Panc1 (cell line): ENCODE measurements around the gene FUT1. TPM values are rescaled to one million over a fixed set of nuclear protein-coding genes. Genes with fewer than 3 reads are reported as not detected.

Source experiments
- ATAC-seq: fragments of 200-7000 bp; cut with Tn5 transposase; 2 replicates; pipeline ENCODE4 v1.9.1; 2020; ENCODE audit warnings: mild to moderate bottlenecking, moderate library complexity
- BruUV-seq: library from RNA; stranded (reverse); fragments of 400-500 nt; replicated peaks from 2 replicates; lab custom pipeline; 2021; lab: Mats Ljungman, UMichigan
- CTCF ChIA-PET: fragments of 300-600 bp; sonication (Branson Sonifier 250); formaldehyde crosslinking; loops from one replicate; lab custom pipeline; 2022; ENCODE audit warnings: antibody characterized with exemption; lab: Charles Lee
- POLR2A ChIA-PET: fragments of 300-600 bp; sonication (Branson Sonifier 250); formaldehyde crosslinking; loops from one replicate; lab custom pipeline; 2022; ENCODE audit warnings: antibody characterized with exemption; lab: Charles Lee
- DNase-seq: peaks from one replicate; pipeline ENCODE4 v3.0.0-alpha.2; 2010; ENCODE audit warnings: low read depth, low spot score
- H3K27ac ChIP-seq: 2 replicates; pipeline ENCODE4 v1.5.1; 2011; ENCODE audit warnings: mild to moderate bottlenecking, low read length, inconsistent platforms
- H3K27me3 ChIP-seq: fragments of 200-500 bp; sonication (Bioruptor generic); 2 replicates; pipeline ENCODE4 v1.6.0; 2014; ENCODE audit warnings: low read length, inconsistent platforms; ENCODE audit not compliant: control insufficient read depth, insufficient read depth
- H3K36me3 ChIP-seq: fragments of 200-500 bp; sonication (Bioruptor generic); 2 replicates; pipeline ENCODE4 v1.5.1; 2014; ENCODE audit warnings: inconsistent platforms, mild to moderate bottlenecking, low read length, moderate library complexity; ENCODE audit not compliant: control insufficient read depth, insufficient read depth
- H3K4me1 ChIP-seq: 2 replicates; pipeline ENCODE4 v1.5.1; 2011; ENCODE audit warnings: inconsistent platforms, mild to moderate bottlenecking, low read length, moderate library complexity; ENCODE audit not compliant: control insufficient read depth, insufficient read depth
- H3K4me3 ChIP-seq, 2 experiments: 2 replicates each; pipeline ENCODE4 v1.5.1; 2011 to 2012; ENCODE audit warnings: low read depth in 2 of 2, low read length in 2 of 2, mild to moderate bottlenecking in 2 of 2, inconsistent platforms in 1 of 2, moderate library complexity in 1 of 2
- H3K9me3 ChIP-seq: fragments of 200-500 bp; sonication (Bioruptor generic); 2 replicates; pipeline ENCODE4 v1.5.1; 2014; ENCODE audit warnings: low read depth, mild to moderate bottlenecking, inconsistent platforms, low read length, moderate library complexity; ENCODE audit not compliant: control insufficient read depth, insufficient read depth
- CTCF ChIP-seq: fragments of 450-650 bp; IDR thresholded peaks from 2 replicates; pipeline ENCODE4 v1.5.1; 2017; ENCODE audit warnings: mild to moderate bottlenecking
- POLR2AphosphoS5 ChIP-seq: IDR thresholded peaks from 2 replicates; pipeline ENCODE4 v1.6.1; 2012; ENCODE audit warnings: mild to moderate bottlenecking, low read depth, low read length, moderate library complexity
- REST ChIP-seq, 2 experiments: IDR thresholded peaks; 2 replicates each; pipeline ENCODE4 v1.6.1; 2011 to 2012; ENCODE audit warnings: low read depth in 2 of 2, control low read depth in 1 of 2, low read length in 1 of 2, mild to moderate bottlenecking in 1 of 2, moderate library complexity in 1 of 2; ENCODE audit not compliant: insufficient read depth in 1 of 2
- SIN3A ChIP-seq: IDR thresholded peaks from 2 replicates; pipeline ENCODE4 v1.6.1; 2012; ENCODE audit warnings: low read depth, mild to moderate bottlenecking, low read length, moderate library complexity, borderline replicate concordance; ENCODE audit not compliant: insufficient read depth
- TCF7L2 ChIP-seq: IDR thresholded peaks from 2 replicates; pipeline ENCODE4 v1.6.1; 2011; ENCODE audit warnings: mild to moderate bottlenecking, low read depth, low read length, inconsistent platforms
- in situ Hi-C: cut with HindIII; loops from 2 replicates; pipeline ENCODE4 v1.10.0; 2016; ENCODE audit warnings: low sequenced_read_pairs, low pct_unique_long_range_greater_than_20kb
- intact Hi-C: fragments of 100-400 bp; cut with micrococcal nuclease; formaldehyde crosslinking; loops from one replicate; pipeline ENCODE4 v1.10.0; 2022; ENCODE audit not compliant: unreplicated experiment
- total RNA-seq: library from RNA; stranded (reverse); gene quantifications from one replicate; pipeline ENCODE4 v1.2.1, GENCODE V29; 2021; ENCODE audit not compliant: unreplicated experiment

The FUT1 gene
- total RNA-seq, 1 experiment from 2014 or later, result 0.13 TPM

GRCh38 chr19:48757741-48758144 lies 5.3 kb upstream of the FUT1 start:
- Histone ChIP-seq H3K4me1 (no peaks in the 10 kb centered on the region; the same call in 1 of the 2 replicates), H3K4me3 (no peak overlapping the region), H3K9me3 (no peaks in the 10 kb centered on the region), H3K27me3 (no peaks in the 10 kb centered on the region), H3K27ac (no peak overlapping the region), H3K36me3 (no peaks in the 10 kb centered on the region)
- intact Hi-C loops (no loop called here), in situ Hi-C loops (no loop called here)
- no peak for TF ChIP-seq SIN3A
- TF ChIP-seq REST (IDR thresholded peaks at IDR 0.05; ENCODE audit: insufficient read depth in 1 of 2, low read depth in 2 of 2, low read length in 1 of 2), result no peak
- TF ChIP-seq CTCF, result no peak
- no peak for TF ChIP-seq TCF7L2
- no peak for TF ChIP-seq POLR2AphosphoS5
- ATAC-seq, result no peak
- DNase-seq, result no peak
- ChIA-PET POLR2A (no interaction called here), CTCF (no interaction called here)
- no TSS peak for BruUV-seq

GRCh38 chr19:48757089-48757675 lies 4.7 kb upstream of the FUT1 start:
- Histone ChIP-seq H3K4me1 (no peaks in the 10 kb centered on the region; the same call in 1 of the 2 replicates), H3K9me3 (no peaks in the 10 kb centered on the region), H3K4me3 (no peak overlapping the region), H3K27ac (no peak overlapping the region), H3K27me3 (no peaks in the 10 kb centered on the region), H3K36me3 (peaks cover 1% of the 10 kb centered on the region; the same call in 1 of the 2 replicates)
- intact Hi-C loops (no loop called here), in situ Hi-C loops (no loop called here)
- ChIA-PET CTCF (no interaction called here), POLR2A (no interaction called here)
- no TSS peak for BruUV-seq
- DNase-seq (no peak), ATAC-seq (no peak)
- no peak for TF ChIP-seq POLR2AphosphoS5
- no peak for TF ChIP-seq REST (IDR thresholded peaks at IDR 0.05; ENCODE audit: insufficient read depth in 1 of 2, low read depth in 2 of 2, low read length in 1 of 2)
- no peak for TF ChIP-seq SIN3A
- no peak for TF ChIP-seq CTCF
- TF ChIP-seq TCF7L2, result no peak
